ENCODE data around the gene HGFAC. TPM values are rescaled to one million over a fixed set of nuclear protein-coding genes. Genes with fewer than 3 reads are reported as not detected.

The HGFAC gene
- total and polyA plus RNA-seq, 10 of the 15 experiments (the other 5 are each of a cell fraction or from before 2014, with no cell fraction given) = 0.38 TPM; not detected in 9

DNA sequence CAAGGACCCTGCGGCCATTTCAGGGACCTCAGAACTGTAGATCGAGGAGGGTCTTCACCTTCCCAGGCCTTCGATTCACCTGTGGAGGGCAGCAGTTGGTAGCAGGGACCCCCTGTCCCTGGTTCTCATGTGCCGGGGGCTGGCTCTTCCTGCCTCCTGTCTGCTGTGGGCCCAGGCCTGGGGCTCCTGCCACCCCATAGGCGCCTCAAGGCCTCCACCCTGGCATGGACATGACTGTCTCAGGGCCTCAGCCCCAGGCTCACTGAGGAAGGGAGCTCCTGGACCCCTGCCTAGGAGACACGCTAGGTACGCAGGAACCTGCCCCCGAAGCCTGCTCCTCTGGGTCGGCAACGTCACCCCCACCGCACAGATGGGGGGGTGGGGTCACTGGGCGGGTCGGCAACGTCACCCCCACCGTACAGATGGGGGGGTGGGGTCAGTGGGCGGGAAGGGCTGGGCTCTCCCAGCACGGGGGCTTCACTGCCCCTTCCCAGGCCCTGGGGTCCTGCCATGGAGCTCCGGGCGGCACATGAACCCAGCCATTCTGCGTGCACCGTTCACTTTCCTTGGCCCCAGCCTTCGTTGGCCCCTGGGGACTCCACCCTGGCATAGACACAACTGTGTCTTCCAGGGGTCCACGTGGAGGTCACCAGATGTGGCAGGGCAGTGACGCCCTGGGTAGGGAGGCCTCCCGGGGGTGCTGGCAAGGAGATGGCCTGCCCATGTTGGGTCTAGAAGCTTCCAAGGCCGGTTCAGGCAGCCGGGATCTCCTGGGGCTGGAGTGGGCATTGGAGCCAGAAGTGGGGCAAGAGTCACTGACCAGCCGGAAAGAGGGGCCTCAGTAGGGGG is 3.5 kb upstream of the HGFAC start:
- H4K20me1 ChIP-seq (ENCODE audit: control insufficient read depth, insufficient read depth) = no peaks in the 10 kb centered on the region
- no peak overlapping the region for H3K4me3 ChIP-seq
- H3K4me1 ChIP-seq (ENCODE audit: control insufficient read depth, insufficient read depth, low read length) = no peaks in the 10 kb centered on the region
- no peak overlapping the region for H3K9ac ChIP-seq (ENCODE audit: control insufficient read depth, insufficient read depth, low read length)
- no peak overlapping the region for H3K27ac ChIP-seq (ENCODE audit: control insufficient read depth, insufficient read depth)
- in situ Hi-C loops (cut with MboI) = no loop called here
- CTCF ChIA-PET = no interaction called here
- SMC1A ChIA-PET (ENCODE audit: uncharacterized antibody, unreplicated experiment) = no interaction called here
- H3K4me2 ChIP-seq (ENCODE audit: control insufficient read depth, insufficient read depth) = no peak overlapping the region
- H3K79me2 ChIP-seq (ENCODE audit: control insufficient read depth, insufficient read depth, low read length) = no peaks in the 10 kb centered on the region
- no peaks in the 10 kb centered on the region for H3K36me3 ChIP-seq (ENCODE audit: control insufficient read depth in 2 of 2, insufficient read depth in 2 of 2, low read length in 1 of 2)
- intact Hi-C loops (cut with micrococcal nuclease; ENCODE audit: unreplicated experiment) = no loop called here
- no peak for DNase-seq (ENCODE audit: low read depth, low spot score)
- no TSS peak for BruUV-seq (replicated peaks)
- ATAC-seq = no peak
- no peak overlapping the region for H2AFZ ChIP-seq (ENCODE audit: control insufficient read depth, low read depth, low read length)
- TF ChIP-seq PAX5 (IDR thresholded peaks at IDR 0.05; ENCODE audit: borderline replicate concordance, low read depth, low read length) (no peak), ZZZ3 (IDR thresholded peaks at IDR 0.05; ENCODE audit: control insufficient read depth, insufficient read length, low read depth) (no peak), SIN3A (IDR thresholded peaks at IDR 0.05; ENCODE audit: low read depth, low read length) (no peak), RB1 (IDR thresholded peaks at IDR 0.05; ENCODE audit: borderline replicate concordance) (no peak), MEF2B (IDR thresholded peaks at IDR 0.05; ENCODE audit: partially characterized antibody, poor library complexity, severe bottlenecking) (no peak)
- TF ChIP-seq, protein P1, sequence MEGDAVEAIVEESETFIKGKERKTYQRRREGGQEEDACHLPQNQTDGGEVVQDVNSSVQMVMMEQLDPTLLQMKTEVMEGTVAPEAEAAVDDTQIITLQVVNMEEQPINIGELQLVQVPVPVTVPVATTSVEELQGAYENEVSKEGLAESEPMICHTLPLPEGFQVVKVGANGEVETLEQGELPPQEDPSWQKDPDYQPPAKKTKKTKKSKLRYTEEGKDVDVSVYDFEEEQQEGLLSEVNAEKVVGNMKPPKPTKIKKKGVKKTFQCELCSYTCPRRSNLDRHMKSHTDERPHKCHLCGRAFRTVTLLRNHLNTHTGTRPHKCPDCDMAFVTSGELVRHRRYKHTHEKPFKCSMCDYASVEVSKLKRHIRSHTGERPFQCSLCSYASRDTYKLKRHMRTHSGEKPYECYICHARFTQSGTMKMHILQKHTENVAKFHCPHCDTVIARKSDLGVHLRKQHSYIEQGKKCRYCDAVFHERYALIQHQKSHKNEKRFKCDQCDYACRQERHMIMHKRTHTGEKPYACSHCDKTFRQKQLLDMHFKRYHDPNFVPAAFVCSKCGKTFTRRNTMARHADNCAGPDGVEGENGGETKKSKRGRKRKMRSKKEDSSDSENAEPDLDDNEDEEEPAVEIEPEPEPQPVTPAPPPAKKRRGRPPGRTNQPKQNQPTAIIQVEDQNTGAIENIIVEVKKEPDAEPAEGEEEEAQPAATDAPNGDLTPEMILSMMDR (IDR thresholded peaks at IDR 0.05 in 2 of 3, conservative IDR thresholded peaks at IDR 0.05 in 1 of 3; ENCODE audit: control insufficient read depth in 2 of 3, extremely low read depth in 1 of 3, insufficient read depth in 1 of 3, low read depth in 3 of 3, low read length in 3 of 3) = no peak
- RAD21 ChIA-PET (ENCODE audit: unreplicated experiment) = interaction anchor here (1.0 to 1.4 kb wide), 2 partner anchors 83 to 92 kb away, joined by 3 read pairs; no protein-coding TSS in a partner anchor
- H3K27me3 ChIP-seq (replicated peaks in 1 of 2; ENCODE audit: control insufficient read depth in 2 of 2, insufficient read depth in 2 of 2, low read length in 1 of 2) = no peaks in the 10 kb centered on the region
- no peak for FAIRE-seq
- no peaks in the 10 kb centered on the region for H3K9me3 ChIP-seq (replicated peaks; ENCODE audit: control insufficient read depth, insufficient read depth, low read length)
- POLR2A ChIA-PET = no interaction called here
- 55% methylated on average over 23 of the region's 28 CpGs for WGBS (ENCODE audit: insufficient coverage, insufficient replicate concordance, low lambda C conversion rate, missing lambda C conversion rate)

All from GM12878 (cell line).